Natural killer cell (primary cell): ENCODE results near the gene FOXN3. TPM values are rescaled to one million over a fixed set of nuclear protein-coding genes. Genes with fewer than 3 reads are reported as not detected.
A peak's percentile ranks its signal among the peaks of the same experiment; 100 is the strongest.

Experiments used
- ATAC-seq, 3 donors: fragments of 150-1000 bp in 2 of 3; fragments of 200-7000 bp in 1 of 3; cut with Tn5 transposase; 1 replicate in 1 of 3; 2 replicates in 2 of 3; pipeline ENCODE4 v1.10.0; 2021; ENCODE audit warnings: mild to moderate bottlenecking in 2 of 3, moderate library complexity in 2 of 3
- DNase-seq, 2 donors: peaks; one replicate each; pipeline versions ENCODE4 v3.0.0 to v3.0.0-alpha.2; 2013 to 2021; ENCODE audit warnings: mixed read lengths in 1 of 2
- H3K27ac ChIP-seq: one replicate; pipeline ENCODE4 v1.5.1; 2013; ENCODE audit warnings: mild to moderate bottlenecking, low read length
- H3K27me3 ChIP-seq: one replicate; pipeline ENCODE4 v1.6.1; 2013; ENCODE audit warnings: low read length; ENCODE audit not compliant: control insufficient read depth, insufficient read depth
- H3K36me3 ChIP-seq: one replicate; pipeline ENCODE4 v1.6.1; 2013; ENCODE audit warnings: low read length; ENCODE audit not compliant: control insufficient read depth, insufficient read depth
- H3K4me1 ChIP-seq: one replicate; pipeline ENCODE4 v1.6.1; 2013; ENCODE audit warnings: low read length; ENCODE audit not compliant: control insufficient read depth, insufficient read depth
- H3K4me3 ChIP-seq: one replicate; pipeline ENCODE4 v1.5.1; 2013; ENCODE audit warnings: low read length
- H3K9me3 ChIP-seq: one replicate; pipeline ENCODE4 v1.6.1; 2013; ENCODE audit warnings: low read length; ENCODE audit not compliant: control insufficient read depth, insufficient read depth
- H3K27ac Mint-ChIP-seq, 2 donors: one replicate each; pipeline ENCODE4 v1.8.0; 2022; ENCODE audit warnings: mild to moderate bottlenecking in 2 of 2, mixed read lengths in 2 of 2, moderate library complexity in 1 of 2
- H3K27me3 Mint-ChIP-seq, 2 donors: one replicate each; pipeline ENCODE4 v1.8.0; 2022; ENCODE audit warnings: low read depth in 2 of 2, mixed read lengths in 2 of 2
- H3K36me3 Mint-ChIP-seq: one replicate; pipeline ENCODE4 v1.8.0; 2022; ENCODE audit warnings: mixed read lengths
- H3K4me1 Mint-ChIP-seq, 2 donors: one replicate each; pipeline ENCODE4 v1.8.0; 2022; ENCODE audit warnings: mixed read lengths in 2 of 2
- H3K4me3 Mint-ChIP-seq: one replicate; pipeline ENCODE4 v1.8.0; 2022; ENCODE audit warnings: mild to moderate bottlenecking, moderate library complexity, mixed read lengths
- H3K9me3 Mint-ChIP-seq, 2 donors: one replicate each; pipeline ENCODE4 v1.8.0; 2022; ENCODE audit warnings: mixed read lengths in 2 of 2
- WGBS: methylation state at CpG from one replicate; pipeline ENCODE4 v1.1.7; 2013; ENCODE audit warnings: missing lambda C conversion rate; ENCODE audit not compliant: insufficient coverage; 5-methylcytosine and 5-hydroxymethylcytosine counted together
- intact Hi-C: fragments of 100-400 bp; cut with micrococcal nuclease; formaldehyde crosslinking; loops from one replicate; pipeline ENCODE4 v1.14.2; 2022
- total RNA-seq, 4 donors: library from RNA; stranded (reverse); fragments of 120-200 nt in 1 of 4; gene quantifications; one replicate each; pipeline versions ENCODE4 v1.2.3 to v1.2.4, GENCODE V29; 2013 to 2022
- TF ChIP-seq, protein P1 (sequence below): fragments of 200-600 bp; IDR thresholded peaks from one replicate; pipeline ENCODE4 v1.8.0; 2022; ENCODE audit warnings: antibody characterized with exemption

FOXN3 gene
- total RNA-seq, 3 donors from 2014 or later (not counting 1 experiment from before 2014, with no cell fraction given): 209 to 216 (median 209) TPM

DNA sequence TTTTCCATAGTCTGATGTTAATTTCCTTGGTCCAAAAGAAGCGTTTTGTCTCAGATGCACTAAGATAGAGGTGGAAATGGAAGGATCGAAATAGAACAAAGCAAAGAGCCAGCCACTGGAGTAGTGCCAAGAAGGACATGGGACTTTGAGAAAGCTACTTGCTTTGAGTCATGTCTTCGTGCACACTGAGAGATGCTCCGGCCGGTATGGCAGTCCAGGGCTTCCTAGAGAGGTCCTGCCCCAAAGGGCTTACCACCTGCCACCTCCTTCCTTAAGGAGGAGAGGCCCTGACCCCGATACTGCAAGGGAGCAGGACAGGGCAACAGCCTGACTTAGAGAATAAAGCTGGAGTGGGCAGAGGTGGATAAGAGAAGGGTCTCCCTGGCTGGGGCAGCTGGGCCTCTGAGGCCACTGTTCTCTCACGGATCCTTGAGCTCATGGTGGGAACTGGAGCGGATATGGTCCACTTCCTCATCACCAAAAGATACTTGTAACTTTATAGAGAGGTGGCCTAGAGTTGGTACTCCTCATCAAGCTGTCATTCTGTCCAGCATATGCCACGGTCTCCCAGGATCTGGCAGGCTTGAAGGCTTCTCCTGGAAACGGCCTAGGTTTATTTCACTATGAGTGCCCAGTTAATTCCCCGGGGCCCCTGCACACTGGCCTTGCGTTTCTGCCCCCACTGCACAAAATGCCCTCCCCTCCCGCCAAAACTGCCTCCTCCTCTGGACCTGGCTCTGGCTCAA, 57.4 kb downstream of the FOXN3 start:
- intact Hi-C loops: loop anchor here (5.0 to 10.0 kb wide), 5 partner anchors 258 to 1405 kb away; partner anchors contain the start of gene TDP1
- DNase-seq (no peak), ATAC-seq (no peak)
- H3K36me3 Mint-ChIP-seq: no peaks in the 10 kb centered on the region
- TF ChIP-seq, protein P1, sequence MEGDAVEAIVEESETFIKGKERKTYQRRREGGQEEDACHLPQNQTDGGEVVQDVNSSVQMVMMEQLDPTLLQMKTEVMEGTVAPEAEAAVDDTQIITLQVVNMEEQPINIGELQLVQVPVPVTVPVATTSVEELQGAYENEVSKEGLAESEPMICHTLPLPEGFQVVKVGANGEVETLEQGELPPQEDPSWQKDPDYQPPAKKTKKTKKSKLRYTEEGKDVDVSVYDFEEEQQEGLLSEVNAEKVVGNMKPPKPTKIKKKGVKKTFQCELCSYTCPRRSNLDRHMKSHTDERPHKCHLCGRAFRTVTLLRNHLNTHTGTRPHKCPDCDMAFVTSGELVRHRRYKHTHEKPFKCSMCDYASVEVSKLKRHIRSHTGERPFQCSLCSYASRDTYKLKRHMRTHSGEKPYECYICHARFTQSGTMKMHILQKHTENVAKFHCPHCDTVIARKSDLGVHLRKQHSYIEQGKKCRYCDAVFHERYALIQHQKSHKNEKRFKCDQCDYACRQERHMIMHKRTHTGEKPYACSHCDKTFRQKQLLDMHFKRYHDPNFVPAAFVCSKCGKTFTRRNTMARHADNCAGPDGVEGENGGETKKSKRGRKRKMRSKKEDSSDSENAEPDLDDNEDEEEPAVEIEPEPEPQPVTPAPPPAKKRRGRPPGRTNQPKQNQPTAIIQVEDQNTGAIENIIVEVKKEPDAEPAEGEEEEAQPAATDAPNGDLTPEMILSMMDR: no peak
- Histone ChIP-seq H3K27ac (no peak overlapping the region), H3K27me3 (no peaks in the 10 kb centered on the region), H3K36me3 (peaks cover 2% of the 10 kb centered on the region), H3K4me3 (no peak overlapping the region), H3K4me1 (peaks cover 25% of the 10 kb centered on the region), H3K9me3 (peaks cover 5% of the 10 kb centered on the region)
- peak overlapping the region; percentile 67 to 85 for H3K27ac Mint-ChIP-seq
- 84% methylated on average over 12 of the region's 13 CpGs for WGBS
- no peaks in the 10 kb centered on the region for H3K27me3 Mint-ChIP-seq
- peaks cover 37 to 58% of the 10 kb centered on the region in 2 donors for H3K4me1 Mint-ChIP-seq
- peak overlapping the region; percentile 67 for H3K4me3 Mint-ChIP-seq
- peaks cover 0 to 3% of the 10 kb centered on the region in 2 donors for H3K9me3 Mint-ChIP-seq

DNA sequence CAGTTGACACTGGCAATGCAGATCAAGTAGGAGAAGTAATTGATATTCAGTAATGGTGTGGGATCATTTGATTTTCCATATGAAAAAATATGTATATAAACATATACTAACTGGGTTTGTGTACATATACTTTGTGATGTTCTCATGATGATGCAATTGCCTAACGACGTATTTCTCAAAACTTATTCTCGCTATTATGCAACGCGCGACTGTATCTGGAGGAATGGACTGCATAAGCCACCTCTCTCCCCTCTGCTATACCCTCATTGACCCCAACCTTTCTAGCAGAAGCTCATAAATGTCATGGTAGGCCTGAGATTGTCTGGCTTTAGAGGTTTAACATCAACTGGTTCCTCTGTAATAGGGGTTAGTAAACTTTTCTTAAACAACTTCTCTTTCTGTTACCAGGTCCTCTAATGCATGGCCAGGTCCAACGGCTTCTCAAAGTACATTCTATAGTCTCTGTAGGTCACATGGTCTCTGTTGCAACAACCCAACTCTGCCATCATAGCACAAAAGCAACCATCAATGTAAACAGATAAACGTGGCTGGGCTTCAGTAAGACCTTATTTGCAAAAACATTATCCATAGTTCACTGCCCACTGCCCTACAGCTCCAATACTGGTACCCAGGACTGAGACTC, 59.3 kb downstream of the FOXN3 start:
- Mint-ChIP-seq H3K4me3 (no peak overlapping the region), H3K27ac (no peak overlapping the region), H3K27me3 (no peaks in the 10 kb centered on the region), H3K4me1 (peaks cover 28 to 51% of the 10 kb centered on the region in 2 donors), H3K36me3 (no peaks in the 10 kb centered on the region), H3K9me3 (peaks cover 0 to 3% of the 10 kb centered on the region in 2 donors)
- Histone ChIP-seq H3K4me1 (peaks cover 14% of the 10 kb centered on the region), H3K4me3 (no peak overlapping the region), H3K27ac (no peak overlapping the region), H3K9me3 (peaks cover 4% of the 10 kb centered on the region), H3K27me3 (no peaks in the 10 kb centered on the region), H3K36me3 (no peaks in the 10 kb centered on the region)
- 91% methylated on average over 8 of the region's 8 CpGs for WGBS
- no peak for DNase-seq
- intact Hi-C loops: no loop called here
- TF ChIP-seq, protein P1: no peak
- ATAC-seq: no peak

DNA sequence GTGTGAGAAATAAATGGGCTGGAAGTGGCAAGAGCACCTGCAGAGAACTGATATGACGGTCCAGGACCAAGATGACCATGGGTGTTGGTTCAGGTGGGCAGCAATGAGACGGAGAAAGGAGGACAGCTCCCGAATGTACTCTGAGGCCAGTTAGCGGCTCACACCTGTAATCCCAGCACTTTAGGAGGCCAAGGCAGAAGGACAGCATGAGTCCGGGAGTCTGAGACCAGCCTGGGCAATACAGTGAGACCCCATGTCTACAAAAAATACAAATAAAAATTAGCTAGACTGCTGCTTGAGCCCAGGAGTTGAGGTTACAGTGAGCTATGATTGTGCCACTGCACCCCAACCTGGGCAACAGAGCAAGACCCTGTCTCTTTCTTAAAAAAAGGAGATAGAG, 60.1 kb downstream of the FOXN3 start:
- ATAC-seq (no peak), DNase-seq (no peak)
- no peaks in the 10 kb centered on the region for H3K27me3 Mint-ChIP-seq
- H3K36me3 Mint-ChIP-seq: no peaks in the 10 kb centered on the region
- H3K9me3 ChIP-seq: peaks cover 2% of the 10 kb centered on the region
- intact Hi-C loops: no loop called here
- H3K4me1 ChIP-seq: peaks cover 20% of the 10 kb centered on the region
- H3K4me1 Mint-ChIP-seq: peaks cover 35 to 57% of the 10 kb centered on the region in 2 donors
- no peaks in the 10 kb centered on the region for H3K27me3 ChIP-seq
- H3K4me3 ChIP-seq: no peak overlapping the region
- H3K27ac ChIP-seq: no peak overlapping the region
- 78% methylated on average over 5 of the region's 5 CpGs for WGBS
- peaks cover 0 to 3% of the 10 kb centered on the region in 2 donors for H3K9me3 Mint-ChIP-seq
- H3K36me3 ChIP-seq: no peaks in the 10 kb centered on the region
- TF ChIP-seq, protein P1: no peak
- H3K4me3 Mint-ChIP-seq: no peak overlapping the region
- H3K27ac Mint-ChIP-seq: peak overlapping the region in 1 of 2 donors; percentile 5
